HepG2 (cell line): ENCODE measurements around the gene NPHP3. TPM values are rescaled to one million over a fixed set of nuclear protein-coding genes. Genes with fewer than 3 reads are reported as not detected.

Experiments
- ATF7-NPFF ChIP-seq: sonication (generic); formaldehyde crosslinking; IDR thresholded peaks from 2 replicates; pipeline ENCODE4 v1.8.1; 2023; ENCODE audit warnings: mild to moderate bottlenecking, low read depth, missing genetic modification reagents, moderate library complexity
- ATRX ChIP-seq: sonication (generic); formaldehyde crosslinking; IDR thresholded peaks from 2 replicates; pipeline ENCODE4 v1.4.0; 2020; ENCODE audit warnings: missing genetic modification reagents, borderline replicate concordance
- ELF1 ChIP-seq: sonication (generic); formaldehyde crosslinking; IDR thresholded peaks from 2 replicates; pipeline ENCODE4 v1.4.0; 2020; ENCODE audit warnings: missing genetic modification reagents
- FOXJ3 ChIP-seq: sonication (generic); formaldehyde crosslinking; IDR thresholded peaks from 2 replicates; pipeline ENCODE4 v1.4.0; 2020; ENCODE audit warnings: missing genetic modification reagents, mild to moderate bottlenecking, borderline replicate concordance
- HNRNPLL ChIP-seq: fragments of 200-400 bp; formaldehyde crosslinking; IDR thresholded peaks from 2 replicates; pipeline ENCODE4 v1.6.1; 2017; ENCODE audit warnings: mild to moderate bottlenecking, low read depth, low read length; ENCODE audit not compliant: poor library complexity, severe bottlenecking
- HOXD1 ChIP-seq: sonication (generic); formaldehyde crosslinking; IDR thresholded peaks from 2 replicates; pipeline ENCODE4 v1.5.0; 2020; ENCODE audit warnings: missing genetic modification reagents
- KMT2B ChIP-seq: IDR thresholded peaks from 2 replicates; pipeline ENCODE4 v1.6.1; 2016; ENCODE audit warnings: missing genetic modification reagents, missing compliant biosample characterization
- MAFK ChIP-seq, 2 experiments: IDR thresholded peaks in 1 of 2; conservative IDR thresholded peaks in 1 of 2; 2 replicates each; pipeline ENCODE4 v1.6.1; 2011; ENCODE audit warnings: improper control_type of control experiment in 2 of 2, low read length in 2 of 2
- RXRA ChIP-seq: sonication (generic); formaldehyde crosslinking; IDR thresholded peaks from 2 replicates; pipeline ENCODE4 v1.5.1; 2020; ENCODE audit warnings: missing genetic modification reagents
- SETDB1 ChIP-seq: sonication (generic); formaldehyde crosslinking; IDR thresholded peaks from 2 replicates; pipeline ENCODE4 v1.5.1; 2020; ENCODE audit warnings: missing genetic modification reagents, mild to moderate bottlenecking, borderline replicate concordance
- SMARCC2 ChIP-seq: fragments of 450-650 bp; IDR thresholded peaks from 2 replicates; pipeline ENCODE4 v1.6.1; 2017; ENCODE audit warnings: antibody characterized with exemption, mild to moderate bottlenecking
- TRIM24 ChIP-seq: sonication (generic); formaldehyde crosslinking; IDR thresholded peaks from 2 replicates; pipeline ENCODE4 v1.8.0; 2022; ENCODE audit warnings: mild to moderate bottlenecking, missing genetic modification reagents
- ZEB1 ChIP-seq: IDR thresholded peaks from 2 replicates; pipeline ENCODE4 v1.6.1; 2012; ENCODE audit warnings: mild to moderate bottlenecking, low read depth, inconsistent platforms; ENCODE audit not compliant: insufficient replicate concordance
- ZFAT ChIP-seq: sonication (generic); formaldehyde crosslinking; conservative IDR thresholded peaks from 2 replicates; pipeline ENCODE4 v1.8.1; 2023; ENCODE audit warnings: missing genetic modification reagents, inconsistent platforms
- ZNF235 ChIP-seq: sonication (generic); formaldehyde crosslinking; IDR thresholded peaks from 2 replicates; pipeline ENCODE4 v1.8.1; 2023; ENCODE audit warnings: mild to moderate bottlenecking, missing genetic modification reagents, borderline replicate concordance
- ZNF367 ChIP-seq: sonication (generic); formaldehyde crosslinking; IDR thresholded peaks from 2 replicates; pipeline ENCODE4 v1.4.0; 2020; ENCODE audit warnings: missing genetic modification reagents, borderline replicate concordance
- ZNF792 ChIP-seq: IDR thresholded peaks from 2 replicates; pipeline ENCODE4 v1.6.1; 2016
- ZZZ3 ChIP-seq: sonication (generic); formaldehyde crosslinking; IDR thresholded peaks from 2 replicates; pipeline ENCODE4 v1.4.0; 2020; ENCODE audit warnings: missing genetic modification reagents, mild to moderate bottlenecking, borderline replicate concordance
- polyA plus RNA-seq, 8 experiments: library from polyadenylated mRNA; depleted of rRNA in 3 of 8; stranded (reverse) in 7 of 8; unstranded in 1 of 8; fragments of >200 nt; fragmentation: Illumina TruSeq in 4 of 8; extraction: Trizol in 4 of 8; gene quantifications; 2 replicates each; pipeline versions ENCODE4 v1.2.1 to v1.2.3, GENCODE V29; 2011 to 2016; ENCODE audit warnings: low read depth in 4 of 8, missing spikeins in 1 of 8, mixed read lengths in 1 of 8; ENCODE audit not compliant: insufficient read depth in 1 of 8
- total RNA-seq, 5 experiments: library from RNA; depleted of rRNA; stranded (reverse); fragments of >200 nt; fragmentation: Illumina TruSeq; extraction: Trizol; gene quantifications; 2 replicates each; pipeline ENCODE4 v1.2.3, GENCODE V29; 2016; ENCODE audit warnings: low read depth in 1 of 5
- TF ChIP-seq, protein P1 (sequence below): sonication (generic); formaldehyde crosslinking; IDR thresholded peaks from 2 replicates; pipeline ENCODE4 v1.4.0; 2020; ENCODE audit warnings: missing genetic modification reagents, low read depth, mild to moderate bottlenecking, borderline replicate concordance
- TF ChIP-seq, protein P2 (sequence below): sonication (generic); formaldehyde crosslinking; conservative IDR thresholded peaks from 2 replicates; pipeline ENCODE4 v1.4.0; 2020; ENCODE audit warnings: missing genetic modification reagents
- TF ChIP-seq, protein P3 (sequence below): sonication (generic); IDR thresholded peaks from 2 replicates; pipeline ENCODE4 v1.6.1; 2016; ENCODE audit warnings: low read depth, borderline replicate concordance
- TF ChIP-seq, protein P4 (sequence below): sonication (generic); formaldehyde crosslinking; IDR thresholded peaks from 2 replicates; pipeline ENCODE4 v1.8.0; 2022; ENCODE audit warnings: mild to moderate bottlenecking, missing genetic modification reagents, moderate library complexity
- TF ChIP-seq, protein P5 (sequence below): sonication (generic); formaldehyde crosslinking; IDR thresholded peaks from 2 replicates; pipeline ENCODE4 v1.8.0; 2022; ENCODE audit warnings: missing genetic modification reagents, mild to moderate bottlenecking, borderline replicate concordance

The NPHP3 gene
- total and polyA plus RNA-seq, 2 of the 13 experiments (the other 11 are each of a cell fraction or from before 2014, with no cell fraction given): 11.0 to 20.2 TPM

DNA sequence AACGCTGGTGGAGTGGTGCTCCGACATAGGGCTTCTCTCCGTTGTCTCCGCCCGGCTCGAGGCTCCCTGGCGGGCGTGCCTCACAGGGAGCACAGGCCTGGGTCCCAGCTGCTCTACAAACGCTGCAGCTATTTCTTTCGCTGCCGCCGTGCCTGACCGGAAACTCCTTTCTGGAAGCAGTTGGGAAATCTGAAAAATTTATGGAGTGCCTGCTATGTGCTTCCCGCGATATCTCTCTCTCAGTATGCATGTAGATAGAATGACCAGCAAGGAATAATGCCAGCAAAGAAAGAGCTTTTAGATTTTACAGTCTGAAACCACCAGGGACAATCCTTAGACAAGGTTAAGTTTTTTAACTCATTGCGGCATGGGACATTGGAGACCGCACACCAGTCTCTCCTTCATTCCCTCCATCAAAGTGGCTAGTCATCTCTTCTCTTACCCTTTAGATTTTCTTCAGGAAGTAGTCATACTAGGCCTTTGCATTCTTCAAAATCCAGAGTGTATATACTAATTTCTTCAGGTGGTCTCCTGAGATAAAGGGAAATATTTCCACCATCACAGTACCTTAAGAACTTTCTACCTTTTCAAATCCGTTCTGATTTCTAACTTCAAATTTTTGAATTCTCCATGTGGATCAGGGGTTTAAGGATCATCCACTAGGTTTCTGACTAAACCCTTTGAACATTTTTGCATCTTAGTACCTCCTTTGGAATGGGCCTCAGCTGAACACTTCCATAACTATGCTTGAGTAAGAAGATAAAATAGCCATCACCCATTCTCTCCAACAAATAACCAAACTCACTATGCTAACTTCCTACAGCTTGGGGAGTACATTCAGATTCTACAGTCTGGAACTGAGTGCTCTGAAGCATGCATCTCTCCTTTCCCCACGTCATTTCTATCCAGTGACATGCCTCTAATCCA, 1.1 kb upstream of the NPHP3 start (continued):
- TF ChIP-seq ELF1 (CRISPR knock-in tag) (peak; percentile 48), TRIM24 (no peak), MAFK (conservative IDR thresholded peaks at IDR 0.05 in 1 of 2, IDR thresholded peaks at IDR 0.05 in 1 of 2; ENCODE audit: low read length in 2 of 2) (no peak), HOXD1 (no peak), ZNF792 (CRISPR knock-in tag) (no peak), ZEB1 (no peak), ATF7-NPFF (CRISPR knock-in tag) (peak; percentile 40; the same call in 1 of the 2 replicates), RXRA (CRISPR knock-in tag) (peak; percentile 46; the same call in 1 of the 2 replicates), KMT2B (no peak; the same call in 1 of the 2 replicates), ZFAT (no peak), HNRNPLL (peak; percentile 83), ZZZ3 (no peak), FOXJ3 (CRISPR knock-in tag) (no peak), SETDB1 (CRISPR knock-in tag) (no peak), ZNF235 (CRISPR knock-in tag) (no peak), SMARCC2 (no peak), ZNF367 (CRISPR knock-in tag) (no peak), ATRX (CRISPR knock-in tag) (no peak)
- TF ChIP-seq, protein P1, sequence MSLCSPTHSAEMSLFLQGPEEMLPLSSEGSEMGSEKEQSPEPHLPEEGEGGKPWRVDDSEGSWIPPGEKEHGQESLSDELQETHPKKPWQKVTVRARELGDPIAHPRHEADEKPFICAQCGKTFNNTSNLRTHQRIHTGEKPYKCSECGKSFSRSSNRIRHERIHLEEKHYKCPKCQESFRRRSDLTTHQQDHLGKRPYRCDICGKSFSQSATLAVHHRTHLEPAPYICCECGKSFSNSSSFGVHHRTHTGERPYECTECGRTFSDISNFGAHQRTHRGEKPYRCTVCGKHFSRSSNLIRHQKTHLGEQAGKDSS (CRISPR knock-in tag): no peak
- TF ChIP-seq, protein P2, sequence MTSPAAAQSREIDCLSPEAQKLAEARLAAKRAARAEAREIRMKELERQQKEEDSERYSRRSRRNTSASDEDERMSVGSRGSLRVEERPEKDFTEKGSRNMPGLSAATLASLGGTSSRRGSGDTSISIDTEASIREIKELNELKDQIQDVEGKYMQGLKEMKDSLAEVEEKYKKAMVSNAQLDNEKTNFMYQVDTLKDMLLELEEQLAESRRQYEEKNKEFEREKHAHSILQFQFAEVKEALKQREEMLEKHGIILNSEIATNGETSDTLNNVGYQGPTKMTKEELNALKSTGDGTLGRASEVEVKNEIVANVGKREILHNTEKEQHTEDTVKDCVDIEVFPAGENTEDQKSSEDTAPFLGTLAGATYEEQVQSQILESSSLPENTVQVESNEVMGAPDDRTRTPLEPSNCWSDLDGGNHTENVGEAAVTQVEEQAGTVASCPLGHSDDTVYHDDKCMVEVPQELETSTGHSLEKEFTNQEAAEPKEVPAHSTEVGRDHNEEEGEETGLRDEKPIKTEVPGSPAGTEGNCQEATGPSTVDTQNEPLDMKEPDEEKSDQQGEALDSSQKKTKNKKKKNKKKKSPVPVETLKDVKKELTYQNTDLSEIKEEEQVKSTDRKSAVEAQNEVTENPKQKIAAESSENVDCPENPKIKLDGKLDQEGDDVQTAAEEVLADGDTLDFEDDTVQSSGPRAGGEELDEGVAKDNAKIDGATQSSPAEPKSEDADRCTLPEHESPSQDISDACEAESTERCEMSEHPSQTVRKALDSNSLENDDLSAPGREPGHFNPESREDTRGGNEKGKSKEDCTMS: no peak
- TF ChIP-seq, protein P3, sequence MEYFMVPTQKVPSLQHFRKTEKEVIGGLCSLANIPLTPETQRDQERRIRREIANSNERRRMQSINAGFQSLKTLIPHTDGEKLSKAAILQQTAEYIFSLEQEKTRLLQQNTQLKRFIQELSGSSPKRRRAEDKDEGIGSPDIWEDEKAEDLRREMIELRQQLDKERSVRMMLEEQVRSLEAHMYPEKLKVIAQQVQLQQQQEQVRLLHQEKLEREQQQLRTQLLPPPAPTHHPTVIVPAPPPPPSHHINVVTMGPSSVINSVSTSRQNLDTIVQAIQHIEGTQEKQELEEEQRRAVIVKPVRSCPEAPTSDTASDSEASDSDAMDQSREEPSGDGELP: no peak
- TF ChIP-seq, protein P4, sequence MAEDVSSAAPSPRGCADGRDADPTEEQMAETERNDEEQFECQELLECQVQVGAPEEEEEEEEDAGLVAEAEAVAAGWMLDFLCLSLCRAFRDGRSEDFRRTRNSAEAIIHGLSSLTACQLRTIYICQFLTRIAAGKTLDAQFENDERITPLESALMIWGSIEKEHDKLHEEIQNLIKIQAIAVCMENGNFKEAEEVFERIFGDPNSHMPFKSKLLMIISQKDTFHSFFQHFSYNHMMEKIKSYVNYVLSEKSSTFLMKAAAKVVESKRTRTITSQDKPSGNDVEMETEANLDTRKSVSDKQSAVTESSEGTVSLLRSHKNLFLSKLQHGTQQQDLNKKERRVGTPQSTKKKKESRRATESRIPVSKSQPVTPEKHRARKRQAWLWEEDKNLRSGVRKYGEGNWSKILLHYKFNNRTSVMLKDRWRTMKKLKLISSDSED (CRISPR knock-in tag): no peak
- TF ChIP-seq, protein P5, sequence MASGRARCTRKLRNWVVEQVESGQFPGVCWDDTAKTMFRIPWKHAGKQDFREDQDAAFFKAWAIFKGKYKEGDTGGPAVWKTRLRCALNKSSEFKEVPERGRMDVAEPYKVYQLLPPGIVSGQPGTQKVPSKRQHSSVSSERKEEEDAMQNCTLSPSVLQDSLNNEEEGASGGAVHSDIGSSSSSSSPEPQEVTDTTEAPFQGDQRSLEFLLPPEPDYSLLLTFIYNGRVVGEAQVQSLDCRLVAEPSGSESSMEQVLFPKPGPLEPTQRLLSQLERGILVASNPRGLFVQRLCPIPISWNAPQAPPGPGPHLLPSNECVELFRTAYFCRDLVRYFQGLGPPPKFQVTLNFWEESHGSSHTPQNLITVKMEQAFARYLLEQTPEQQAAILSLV (CRISPR knock-in tag): no peak
